ENCODE results near the gene U2SURP. TPM values are rescaled to one million over a fixed set of nuclear protein-coding genes. Genes with fewer than 3 reads are reported as not detected.

Gene U2SURP
- total RNA-seq, 4 donors from 2014 or later, result 67.4 to 138 (median 78.8) TPM

- peaks cover 0 to 23% of the 10 kb centered on the region in 2 donors for H3K27me3 ChIP-seq
- DNase-seq, result no peak
- TF ChIP-seq CTCF (IDR thresholded peaks at IDR 0.05) (no peak), POLR2A (IDR thresholded peaks at IDR 0.05) (no peak)
- no peaks in the 10 kb centered on the region for H3K9me3 ChIP-seq
- H3K27ac ChIP-seq, result no peak overlapping the region
- no peak overlapping the region for H3K4me3 ChIP-seq
- no peaks in the 10 kb centered on the region for H3K36me3 ChIP-seq
- peaks cover 0 to 7% (median 0%) of the 10 kb centered on the region in 4 donors for H3K4me1 ChIP-seq
These were observed 41.0 kb upstream of the U2SURP start for GRCh38 chr3:142960322-142960850.

- TF ChIP-seq CTCF (IDR thresholded peaks at IDR 0.05) (no peak), POLR2A (IDR thresholded peaks at IDR 0.05) (no peak)
- H3K27me3 ChIP-seq, result peaks cover 0 to 23% of the 10 kb centered on the region in 2 donors
These were observed 39.8 kb upstream of the U2SURP start for GRCh38 chr3:142961539-142961938.

GRCh38 chr3:142962175-142962519 lies 39.2 kb upstream of the U2SURP start:
- H3K27me3 ChIP-seq, result peaks cover 0 to 23% of the 10 kb centered on the region in 2 donors

More at GRCh38 chr3:142961539-142961938, 39.8 kb upstream of the U2SURP start:
- Histone ChIP-seq H3K4me1 (peaks cover 0 to 7% (median 0%) of the 10 kb centered on the region in 4 donors), H3K36me3 (no peaks in the 10 kb centered on the region), H3K4me3 (no peak overlapping the region), H3K27ac (no peak overlapping the region), H3K9me3 (no peaks in the 10 kb centered on the region)
- DNase-seq, result no peak

GRCh38 chr3:142962520-142963233 lies 38.7 kb upstream of the U2SURP start:
- no peak for DNase-seq
- H3K4me3 ChIP-seq, result peak overlapping the region in 3 of 4 donors; percentile 44 to 57 (median 54)
- H3K27me3 ChIP-seq, result peaks cover 0 to 23% of the 10 kb centered on the region in 2 donors

More at GRCh38 chr3:142962175-142962519, 39.2 kb upstream of the U2SURP start:
- DNase-seq, result no peak
- H3K9me3 ChIP-seq, result no peaks in the 10 kb centered on the region
- H3K27ac ChIP-seq, result no peak overlapping the region
- H3K4me3 ChIP-seq, result no peak overlapping the region
- peaks cover 0 to 7% (median 0%) of the 10 kb centered on the region in 4 donors for H3K4me1 ChIP-seq
- TF ChIP-seq CTCF (IDR thresholded peaks at IDR 0.05), result no peak
- TF ChIP-seq POLR2A (IDR thresholded peaks at IDR 0.05), result no peak
- no peaks in the 10 kb centered on the region for H3K36me3 ChIP-seq

GRCh38 chr3:142963234-142963515 lies 38.2 kb upstream of the U2SURP start:
- no peak for TF ChIP-seq POLR2A (IDR thresholded peaks at IDR 0.05)
- no peak for TF ChIP-seq CTCF (IDR thresholded peaks at IDR 0.05)
- no peak for DNase-seq
- no peaks in the 10 kb centered on the region for H3K36me3 ChIP-seq
- peaks cover 0 to 7% (median 0%) of the 10 kb centered on the region in 4 donors for H3K4me1 ChIP-seq
- H3K27ac ChIP-seq, result no peak overlapping the region
- H3K4me3 ChIP-seq, result peak overlapping the region in 3 of 4 donors; percentile 44 to 57 (median 54)
- H3K27me3 ChIP-seq, result peaks cover 0 to 23% of the 10 kb centered on the region in 2 donors
- H3K9me3 ChIP-seq, result no peaks in the 10 kb centered on the region

More at GRCh38 chr3:142962520-142963233, 38.7 kb upstream of the U2SURP start:
- no peak overlapping the region for H3K27ac ChIP-seq
- H3K9me3 ChIP-seq, result no peaks in the 10 kb centered on the region
- H3K36me3 ChIP-seq, result no peaks in the 10 kb centered on the region
- TF ChIP-seq CTCF (IDR thresholded peaks at IDR 0.05) (no peak), POLR2A (IDR thresholded peaks at IDR 0.05) (no peak)
- peaks cover 0 to 7% (median 0%) of the 10 kb centered on the region in 4 donors for H3K4me1 ChIP-seq

Data from Peyer's patch (tissue), 4 donors.